ENCODE results near the gene CTSS. TPM values are rescaled to one million over a fixed set of nuclear protein-coding genes. Genes with fewer than 3 reads are reported as not detected.
"Not testable (repeated sequence)": the region's sequence is repeated elsewhere in the genome, so short reads cannot be mapped to it uniquely, and the experiment has no call there.

The CTSS gene
- polyA plus RNA-seq, 1 donor from 2014 or later = 3.2 TPM

- Histone ChIP-seq H3K4me2 (ENCODE audit: low read length) (no peak overlapping the region), H3K4me3 (ENCODE audit: low read length) (no peak overlapping the region), H4K20me1 (ENCODE audit: insufficient read depth) (no peaks in the 10 kb centered on the region), H3F3A (ENCODE audit: insufficient read depth, low read length, poor library complexity, severe bottlenecking) (no peaks in the 10 kb centered on the region), H3K27me3 (ENCODE audit: insufficient read depth, low read depth, low read length) (no peaks in the 10 kb centered on the region), H3K79me2 (replicated peaks; ENCODE audit: insufficient read depth, low read length) (no peaks in the 10 kb centered on the region), H2AFZ (ENCODE audit: low read depth, low read length) (no peak overlapping the region), H3K36me3 (ENCODE audit: insufficient read depth, low read length) (no peaks in the 10 kb centered on the region), H3K27ac (ENCODE audit: low read length) (no peak overlapping the region), H3K9ac (ENCODE audit: low read length) (no peak overlapping the region), H3K9me3 (ENCODE audit: low read length) (no peaks in the 10 kb centered on the region), H3K9me2 (ENCODE audit: insufficient read depth, low read length) (no peaks in the 10 kb centered on the region)
- no peak for TF ChIP-seq EZH2 (IDR thresholded peaks at IDR 0.05; ENCODE audit: borderline replicate concordance, insufficient read depth, low read length, poor library complexity, severe bottlenecking)
- TF ChIP-seq POLR2AphosphoS5 (IDR thresholded peaks at IDR 0.05) = no peak
- TF ChIP-seq TAF1 (IDR thresholded peaks at IDR 0.05; ENCODE audit: low read depth) = no peak
- TF ChIP-seq MXI1 (conservative IDR thresholded peaks at IDR 0.05; ENCODE audit: poor library complexity, severe bottlenecking) = no peak
These were observed 45.5 kb downstream of the CTSS start for GRCh38 chr1:150720098-150720497.

DNA sequence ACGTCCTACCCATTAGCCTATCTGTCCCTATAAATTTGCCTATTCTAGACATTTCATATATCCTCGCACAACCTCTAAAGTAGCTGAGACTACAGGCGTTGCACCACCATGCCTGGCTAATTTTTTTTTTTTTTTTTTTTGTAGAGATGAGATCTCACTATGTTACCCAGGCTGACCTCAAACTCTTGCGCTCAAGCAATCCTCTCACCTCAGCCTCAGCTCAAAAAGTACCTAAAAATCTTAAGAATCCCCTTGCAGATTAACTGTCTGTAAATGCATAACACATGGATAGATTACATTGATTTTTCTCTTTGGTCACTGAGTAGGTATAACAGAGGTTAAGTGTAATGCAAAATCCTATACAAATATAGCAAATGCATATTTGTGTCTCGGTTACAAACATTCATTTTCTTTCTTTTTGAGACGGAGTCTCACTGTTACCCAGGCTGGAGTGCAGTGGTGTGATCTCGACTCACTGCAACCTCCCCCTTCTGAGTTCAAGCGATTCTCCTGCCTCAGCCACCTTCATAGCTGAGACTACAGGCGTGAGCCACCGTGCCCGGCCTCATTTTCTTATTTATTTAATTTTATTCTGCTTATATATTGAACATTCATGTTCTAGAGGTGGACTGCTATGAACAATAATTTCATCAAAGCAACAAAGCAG is 47.2 kb downstream of the CTSS start:
- Histone ChIP-seq H3K9me3 (ENCODE audit: low read length) (no peaks in the 10 kb centered on the region), H4K20me1 (ENCODE audit: insufficient read depth) (no peaks in the 10 kb centered on the region), H3F3A (ENCODE audit: insufficient read depth, low read length, poor library complexity, severe bottlenecking) (no peaks in the 10 kb centered on the region), H3K9me2 (ENCODE audit: insufficient read depth, low read length) (no peaks in the 10 kb centered on the region), H3K27ac (ENCODE audit: low read length) (no peak overlapping the region), H3K4me2 (ENCODE audit: low read length) (no peak overlapping the region), H2AFZ (ENCODE audit: low read depth, low read length) (no peak overlapping the region), H3K79me2 (replicated peaks; ENCODE audit: insufficient read depth, low read length) (no peaks in the 10 kb centered on the region), H3K9ac (ENCODE audit: low read length) (no peak overlapping the region), H3K4me3 (ENCODE audit: low read length) (no peak overlapping the region), H3K36me3 (ENCODE audit: insufficient read depth, low read length) (no peaks in the 10 kb centered on the region), H3K27me3 (ENCODE audit: insufficient read depth, low read depth, low read length) (no peaks in the 10 kb centered on the region)
- TF ChIP-seq EZH2 (IDR thresholded peaks at IDR 0.05; ENCODE audit: borderline replicate concordance, insufficient read depth, low read length, poor library complexity, severe bottlenecking) (no peak), REST (IDR thresholded peaks at IDR 0.05; ENCODE audit: borderline replicate concordance) (no peak), POLR2AphosphoS5 (IDR thresholded peaks at IDR 0.05) (no peak), CTCF (IDR thresholded peaks at IDR 0.05; ENCODE audit: poor library complexity, severe bottlenecking) (no peak), MXI1 (conservative IDR thresholded peaks at IDR 0.05; ENCODE audit: poor library complexity, severe bottlenecking) (no peak), RAD21 (conservative IDR thresholded peaks at IDR 0.05) (no peak), EP300 (conservative IDR thresholded peaks at IDR 0.05; ENCODE audit: poor library complexity, severe bottlenecking) (no peak), TAF1 (IDR thresholded peaks at IDR 0.05; ENCODE audit: low read depth) (no peak), SMC3 (conservative IDR thresholded peaks at IDR 0.05; ENCODE audit: poor library complexity) (no peak)

DNA sequence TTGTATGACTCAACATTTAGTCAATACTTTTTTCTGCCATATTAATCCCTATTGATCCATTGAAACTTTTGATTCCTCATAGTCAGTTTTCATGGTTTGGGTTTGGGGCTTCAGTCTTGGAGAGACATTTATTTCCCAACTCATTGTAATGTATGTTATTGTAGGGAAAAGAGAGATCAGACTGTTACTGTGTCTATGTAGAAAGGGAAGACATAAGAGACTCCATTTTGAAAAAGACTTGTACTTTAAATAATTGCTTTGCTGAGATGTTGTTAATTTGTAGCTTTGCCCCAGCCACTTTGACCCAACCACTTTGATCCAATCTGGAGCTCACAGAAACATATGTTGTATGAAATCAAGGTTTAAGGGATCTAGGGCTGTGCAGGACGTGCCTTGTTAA is 56.5 kb downstream of the CTSS start:
- H3K9ac ChIP-seq (ENCODE audit: low read length); H3K4me2 ChIP-seq (ENCODE audit: low read length); H4K20me1 ChIP-seq (ENCODE audit: insufficient read depth); H2AFZ ChIP-seq (ENCODE audit: low read depth, low read length); H3K36me3 ChIP-seq (ENCODE audit: insufficient read depth, low read length); H3K79me2 ChIP-seq (replicated peaks; ENCODE audit: insufficient read depth, low read length); H3K9me3 ChIP-seq (ENCODE audit: low read length); H3K27me3 ChIP-seq (ENCODE audit: insufficient read depth, low read depth, low read length); H3K27ac ChIP-seq (ENCODE audit: low read length); H3F3A ChIP-seq (ENCODE audit: insufficient read depth, low read length, poor library complexity, severe bottlenecking); H3K4me3 ChIP-seq (ENCODE audit: low read length); H3K9me2 ChIP-seq (ENCODE audit: insufficient read depth, low read length): not testable (repeated sequence)

Measured in neural cell (in vitro differentiated cells).